ENCODE measurements around the gene EFS.

DNA sequence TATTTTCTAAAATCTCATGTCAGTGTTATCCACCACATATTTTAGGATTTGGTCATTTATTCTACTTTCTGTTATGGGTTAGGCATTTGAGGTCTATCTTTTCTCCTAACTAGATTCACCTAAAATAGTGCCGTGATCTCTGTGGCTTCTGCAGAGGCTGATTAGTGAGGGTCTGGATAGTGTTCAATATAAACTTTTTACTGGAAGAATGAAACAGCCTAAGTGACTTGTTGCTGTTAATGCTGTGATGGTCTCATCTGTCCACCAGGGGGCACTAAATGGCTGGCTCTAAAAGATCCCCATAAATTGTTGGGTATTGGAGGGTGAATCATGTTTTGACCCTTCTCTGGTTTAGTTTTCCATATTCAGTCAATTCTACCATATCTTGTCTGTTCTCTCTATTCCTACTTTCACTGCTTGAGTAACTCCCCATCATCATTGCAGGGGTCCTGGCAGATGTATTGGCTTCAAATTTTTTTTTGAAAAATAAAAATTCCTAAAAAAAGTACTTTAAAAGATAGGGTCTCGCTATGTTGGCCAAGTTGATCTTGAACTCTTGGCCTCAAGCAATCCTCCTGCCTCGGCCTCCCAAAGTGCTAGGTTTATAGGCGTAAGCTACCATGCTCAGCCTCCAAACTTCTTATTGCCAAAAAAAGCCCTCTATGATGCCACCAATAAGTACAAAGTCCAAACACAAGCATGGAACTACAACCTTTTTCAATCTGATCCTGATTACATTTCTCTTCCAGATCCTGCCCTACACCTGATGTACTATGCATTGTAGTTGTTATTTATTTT, 36.8 kb downstream of the EFS start:
- no peak for TF ChIP-seq GATA3 (IDR thresholded peaks at IDR 0.05; ENCODE audit: low read depth, low read length)
- no peak for TF ChIP-seq GATA2 (IDR thresholded peaks at IDR 0.05; ENCODE audit: low read depth, low read length)

Data from SH-SY5Y (cell line).